Spleen (tissue), 7 donors: ENCODE results near the gene DPP9.
A peak's percentile ranks its signal among the peaks of the same experiment; 100 is the strongest.

Experiments
- POLR2A ChIP-seq, 3 donors: fragments of 450-650 bp; IDR thresholded peaks; one replicate each; pipeline ENCODE4 v1.5.1; 2017; ENCODE audit warnings: antibody characterized with exemption in 3 of 3, mild to moderate bottlenecking in 1 of 3
- POLR2AphosphoS5 ChIP-seq, 3 donors: sonication (generic); formaldehyde crosslinking; IDR thresholded peaks; one replicate each; pipeline ENCODE4 v1.5.1; 2017; ENCODE audit warnings: antibody characterized with exemption in 3 of 3
- TF ChIP-seq, protein P1 (sequence below), 11 experiments: fragments of 200-600 bp in 7 of 11; fragments of 450-650 bp in 4 of 11; sonication (generic) in 4 of 11; IDR thresholded peaks in 8 of 11; conservative IDR thresholded peaks in 3 of 11; 1 replicate in 7 of 11; 2 replicates in 4 of 11; pipeline versions ENCODE4 v1.4.0 to v1.8.0; 2016 to 2021; ENCODE audit warnings: antibody characterized with exemption in 11 of 11, inconsistent platforms in 4 of 11, mild to moderate bottlenecking in 1 of 11
- donor health status: DM: no; HTN: no; CAD: no; lungs with moderate emphysema.
- donor health status: DM: no; HTN: no; CAD: no.
- donor health status: DM: no; HTN: no; CAD: no.

DNA sequence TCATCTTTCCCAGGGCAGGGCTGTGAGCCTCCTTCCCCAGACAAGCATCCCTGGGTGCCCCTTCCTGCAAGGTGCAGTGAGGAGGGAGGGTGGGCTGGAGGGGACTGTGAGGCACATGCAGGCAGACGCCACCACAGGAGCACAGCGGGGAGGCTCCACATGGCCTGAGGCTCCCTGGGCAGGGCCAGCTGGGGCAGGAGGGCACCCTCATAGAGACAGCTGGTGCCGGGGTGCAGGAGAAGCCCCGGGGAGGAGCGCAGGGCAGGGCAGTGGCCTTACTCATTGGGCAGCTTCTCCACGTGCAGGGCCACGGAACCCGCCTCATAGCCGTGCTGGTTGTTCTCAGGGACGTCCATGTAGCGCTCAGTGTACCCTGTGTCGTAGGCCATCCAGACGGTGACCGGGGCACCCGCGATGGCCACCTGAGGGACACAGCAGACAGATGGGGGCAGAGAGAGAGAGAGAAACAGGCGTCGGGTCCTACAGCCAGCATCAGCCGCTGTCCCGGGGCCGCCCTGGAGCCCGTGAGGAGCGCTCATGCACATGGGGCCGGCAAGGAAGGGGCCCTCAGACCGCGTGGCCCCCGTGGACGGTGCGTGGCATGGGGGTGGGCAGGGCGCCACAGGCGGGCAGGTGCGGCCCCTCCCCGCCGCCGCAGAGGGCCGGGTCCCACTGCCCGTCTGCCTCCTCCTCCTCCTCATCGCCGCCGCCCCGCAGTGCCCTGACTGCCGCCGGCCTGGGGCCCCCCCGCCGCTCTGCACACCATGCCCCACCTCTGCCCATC is 41.0 kb downstream of the DPP9 start:
- TF ChIP-seq, protein P1, sequence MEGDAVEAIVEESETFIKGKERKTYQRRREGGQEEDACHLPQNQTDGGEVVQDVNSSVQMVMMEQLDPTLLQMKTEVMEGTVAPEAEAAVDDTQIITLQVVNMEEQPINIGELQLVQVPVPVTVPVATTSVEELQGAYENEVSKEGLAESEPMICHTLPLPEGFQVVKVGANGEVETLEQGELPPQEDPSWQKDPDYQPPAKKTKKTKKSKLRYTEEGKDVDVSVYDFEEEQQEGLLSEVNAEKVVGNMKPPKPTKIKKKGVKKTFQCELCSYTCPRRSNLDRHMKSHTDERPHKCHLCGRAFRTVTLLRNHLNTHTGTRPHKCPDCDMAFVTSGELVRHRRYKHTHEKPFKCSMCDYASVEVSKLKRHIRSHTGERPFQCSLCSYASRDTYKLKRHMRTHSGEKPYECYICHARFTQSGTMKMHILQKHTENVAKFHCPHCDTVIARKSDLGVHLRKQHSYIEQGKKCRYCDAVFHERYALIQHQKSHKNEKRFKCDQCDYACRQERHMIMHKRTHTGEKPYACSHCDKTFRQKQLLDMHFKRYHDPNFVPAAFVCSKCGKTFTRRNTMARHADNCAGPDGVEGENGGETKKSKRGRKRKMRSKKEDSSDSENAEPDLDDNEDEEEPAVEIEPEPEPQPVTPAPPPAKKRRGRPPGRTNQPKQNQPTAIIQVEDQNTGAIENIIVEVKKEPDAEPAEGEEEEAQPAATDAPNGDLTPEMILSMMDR (IDR thresholded peaks at IDR 0.05 in 8 of 11, conservative IDR thresholded peaks at IDR 0.05 in 3 of 11), result no peak
- TF ChIP-seq POLR2A (IDR thresholded peaks at IDR 0.05) (no peak), POLR2AphosphoS5 (IDR thresholded peaks at IDR 0.05) (peak in 1 of 3 donors; percentile 10)
